GM23248 (cell line): ENCODE measurements around the gene CILP. TPM values are rescaled to one million over a fixed set of nuclear protein-coding genes. Genes with fewer than 3 reads are reported as not detected.
"Not testable (repeated sequence)": the region's sequence is repeated elsewhere in the genome, so short reads cannot be mapped to it uniquely, and the experiment has no call there.

Source experiments
- DNase-seq: peaks from one replicate; pipeline ENCODE4 v3.0.0-alpha.2; 2015
- H2AFZ ChIP-seq: fragments of 200-600 bp; sonication (generic); 2 replicates; pipeline ENCODE4 v1.6.1; 2016; ENCODE audit warnings: antibody characterized with exemption
- H3F3A ChIP-seq: fragments of 200-600 bp; sonication (generic); 2 replicates; pipeline ENCODE4 v1.6.1; 2016; ENCODE audit warnings: mild to moderate bottlenecking, antibody characterized with exemption, mixed run types; ENCODE audit not compliant: insufficient read depth
- H3K27ac ChIP-seq: fragments of 200-600 bp; sonication (generic); 2 replicates; pipeline ENCODE4 v1.5.1; 2016; ENCODE audit warnings: mild to moderate bottlenecking
- H3K27me3 ChIP-seq: fragments of 200-600 bp; sonication (generic); replicated peaks from 2 replicates; pipeline ENCODE4 v1.6.1; 2016; ENCODE audit warnings: mild to moderate bottlenecking; ENCODE audit not compliant: insufficient read depth
- H3K36me3 ChIP-seq: fragments of 200-600 bp; sonication (generic); 2 replicates; pipeline ENCODE4 v1.6.1; 2016; ENCODE audit warnings: low read depth, mild to moderate bottlenecking
- H3K4me1 ChIP-seq: fragments of 200-600 bp; sonication (generic); 2 replicates; pipeline ENCODE4 v1.6.1; 2016; ENCODE audit warnings: mild to moderate bottlenecking; ENCODE audit not compliant: insufficient read depth
- H3K4me2 ChIP-seq: fragments of 200-600 bp; sonication (generic); one replicate; pipeline ENCODE4 v1.6.1; 2016; ENCODE audit warnings: mild to moderate bottlenecking; ENCODE audit not compliant: unreplicated experiment
- H3K4me3 ChIP-seq: fragments of 200-600 bp; sonication (generic); 2 replicates; pipeline ENCODE4 v1.5.1; 2016; ENCODE audit warnings: mild to moderate bottlenecking
- H3K79me2 ChIP-seq: fragments of 200-600 bp; sonication (generic); 2 replicates; pipeline ENCODE4 v1.6.1; 2016; ENCODE audit warnings: mild to moderate bottlenecking; ENCODE audit not compliant: insufficient read depth
- H3K9ac ChIP-seq: fragments of 200-600 bp; sonication (generic); 2 replicates; pipeline ENCODE4 v1.6.1; 2016; ENCODE audit warnings: mild to moderate bottlenecking
- H3K9me2 ChIP-seq: fragments of 200-600 bp; sonication (generic); 2 replicates; pipeline ENCODE4 v1.6.1; 2016; ENCODE audit warnings: mixed run types, mild to moderate bottlenecking, moderate library complexity; ENCODE audit not compliant: insufficient read depth
- H3K9me3 ChIP-seq: fragments of 200-600 bp; sonication (generic); one replicate; pipeline ENCODE4 v1.6.1; 2017; ENCODE audit warnings: low read depth
- H4K20me1 ChIP-seq: fragments of 200-600 bp; sonication (generic); 2 replicates; pipeline ENCODE4 v1.6.0; 2016; ENCODE audit not compliant: insufficient read depth
- EZH2 ChIP-seq: fragments of 200-600 bp; sonication (generic); IDR thresholded peaks from 2 replicates; pipeline ENCODE4 v1.6.1; 2018; ENCODE audit warnings: antibody characterized with exemption, mild to moderate bottlenecking; ENCODE audit not compliant: insufficient read depth, poor library complexity, severe bottlenecking
- EZH2phosphoT487 ChIP-seq: fragments of 200-600 bp; sonication (generic); IDR thresholded peaks from 2 replicates; pipeline ENCODE4 v1.6.1; 2018; ENCODE audit warnings: antibody characterized with exemption, moderate library complexity, mild to moderate bottlenecking, low read depth; ENCODE audit not compliant: insufficient read depth
- WGBS, 2 experiments: methylation state at CpG; one replicate each; pipeline ENCODE4 v1.1.6; 2015 to 2017; ENCODE audit warnings: low lambda C conversion rate in 2 of 2, low coverage in 1 of 2; ENCODE audit errors: missing lambda C conversion rate in 2 of 2; 5-methylcytosine and 5-hydroxymethylcytosine counted together
- in situ Hi-C: fragments of 300-500 bp; cut with MboI; formaldehyde crosslinking; loops from 2 replicates; pipeline ENCODE4 v1.15.0; 2020
- polyA plus RNA-seq: library from polyadenylated mRNA; unstranded; fragments of >200 nt; fragmentation: Nextera tagmentation; extraction: Ambion mirVana; gene quantifications from 2 replicates; pipeline ENCODE4 v1.2.1, GENCODE V29; 2016
- total RNA-seq: library from RNA; depleted of rRNA; stranded (reverse); fragments of >200 nt; shearing (Covaris generic); gene quantifications from 2 replicates; pipeline ENCODE4 v1.2.3, GENCODE V29; 2014

The CILP gene
- total and polyA plus RNA-seq, 2 experiments from 2014 or later, result 0.09 to 0.11 TPM

DNA sequence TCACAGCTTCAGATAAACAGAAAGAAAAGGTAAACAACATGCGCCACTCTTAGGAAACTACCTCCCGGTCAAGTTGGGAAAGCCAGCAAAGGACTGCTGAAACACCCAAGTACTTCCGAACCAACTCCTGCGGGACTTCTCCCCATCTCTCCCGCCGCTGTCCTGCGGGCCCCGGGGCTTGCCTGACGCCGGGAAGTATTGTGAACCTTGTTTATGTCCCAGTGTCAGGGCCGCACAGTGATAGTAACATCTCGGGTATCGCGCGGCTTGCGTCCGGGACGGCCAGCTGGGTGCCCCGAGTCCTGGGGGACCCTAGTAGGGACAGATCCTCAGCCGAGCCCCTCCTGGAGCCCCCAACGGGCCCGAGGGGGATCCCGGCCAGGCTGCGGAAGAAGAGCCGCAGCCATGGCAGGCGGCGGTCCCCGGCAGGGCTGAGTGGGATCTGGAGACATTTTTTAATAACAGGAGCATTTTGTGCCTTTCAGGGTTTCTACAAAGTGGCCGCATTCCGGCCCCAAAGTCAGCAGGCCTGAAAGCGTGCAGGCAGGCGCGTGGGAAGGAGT is 26.9 kb downstream of the CILP start:
- Histone ChIP-seq H3F3A (peaks cover 18% of the 10 kb centered on the region; the same call in 1 of the 2 replicates), H3K4me2 (peak overlapping the region; percentile 97), H3K9ac (peak overlapping the region; percentile 90), H3K9me3 (no peaks in the 10 kb centered on the region), H3K4me3 (peak overlapping the region; percentile 84), H3K36me3 (peaks cover 13% of the 10 kb centered on the region; the same call in 1 of the 2 replicates), H3K27me3 (no peaks in the 10 kb centered on the region), H4K20me1 (no peaks in the 10 kb centered on the region; the same call in 1 of the 2 replicates), H3K4me1 (peaks cover 11% of the 10 kb centered on the region), H3K79me2 (peaks cover 56% of the 10 kb centered on the region), H3K27ac (peak overlapping the region; percentile 78), H3K9me2 (no peaks in the 10 kb centered on the region), H2AFZ (peak overlapping the region; percentile 89)
- in situ Hi-C loops, result no loop called here
- WGBS, 2 experiments, result 1% methylated on average over 33 of the region's 33 CpGs
- TF ChIP-seq EZH2phosphoT487 (no peak), EZH2 (no peak)
- DNase-seq, result peak; percentile 82

DNA sequence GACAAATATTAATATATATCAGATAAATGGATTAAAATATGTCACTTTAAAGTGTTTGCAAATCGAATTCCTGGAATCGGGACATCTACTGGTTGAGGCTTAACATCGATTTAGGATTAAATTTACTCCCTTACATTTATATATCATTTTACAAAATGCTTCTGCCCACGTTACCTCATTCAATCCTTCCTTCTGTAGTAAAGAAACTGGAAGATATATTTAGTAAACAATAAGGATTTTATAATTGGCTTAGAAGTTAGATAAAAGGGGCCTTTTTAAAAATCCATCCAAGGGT is 27.5 kb downstream of the CILP start:
- Histone ChIP-seq H3F3A (peaks cover 18% of the 10 kb centered on the region; the same call in 1 of the 2 replicates), H3K36me3 (peaks cover 18% of the 10 kb centered on the region; the same call in 1 of the 2 replicates), H3K4me2 (peak overlapping the region; percentile 97), H3K9ac (peak overlapping the region; percentile 90), H3K79me2 (peaks cover 62% of the 10 kb centered on the region), H3K27ac (peak overlapping the region; percentile 78), H3K4me1 (peaks cover 14% of the 10 kb centered on the region), H2AFZ (peak overlapping the region; percentile 89), H3K27me3 (no peaks in the 10 kb centered on the region), H3K9me3 (no peaks in the 10 kb centered on the region), H3K4me3 (peak overlapping the region; percentile 84), H3K9me2 (no peaks in the 10 kb centered on the region), H4K20me1 (no peaks in the 10 kb centered on the region; the same call in 1 of the 2 replicates)
- no peak for TF ChIP-seq EZH2phosphoT487
- no peak for TF ChIP-seq EZH2
- 2 to 4% methylated on average over 4 of the region's 4 CpGs for WGBS, 2 experiments
- in situ Hi-C loops, result no loop called here
- DNase-seq, result no peak

DNA sequence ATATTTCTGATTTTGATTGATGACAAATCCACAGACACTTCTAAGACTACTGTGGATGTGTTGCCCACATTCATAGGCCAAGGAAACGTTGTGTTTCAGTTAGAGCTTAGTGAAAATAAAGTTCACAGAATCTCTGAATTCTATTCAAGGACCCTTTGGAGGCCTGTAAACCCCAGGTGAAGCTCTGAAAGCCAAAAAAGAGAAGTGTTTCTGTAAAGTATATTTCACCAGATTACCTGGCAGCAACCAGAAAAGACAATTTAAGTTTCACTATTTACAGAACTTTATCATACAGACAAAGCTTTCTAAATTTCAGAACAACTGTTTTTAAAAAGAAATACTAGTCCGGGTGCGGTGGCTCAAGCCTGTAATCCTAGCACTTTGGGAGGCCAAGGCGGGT is 28.7 kb downstream of the CILP start:
- H3K4me3 ChIP-seq, result peak overlapping the region; percentile 84
- 74 to 75% methylated on average over 4 of the region's 4 CpGs for WGBS, 2 experiments
- no peaks in the 10 kb centered on the region for H3K9me2 ChIP-seq
- peaks cover 75% of the 10 kb centered on the region for H3K79me2 ChIP-seq
- H2AFZ ChIP-seq, result no peak overlapping the region
- 0 out of 2 replicates have a peak overlapping the region, but pooled peaks have one; percentile 78 for H3K27ac ChIP-seq
- peak overlapping the region; percentile 97 for H3K4me2 ChIP-seq
- H3F3A ChIP-seq, result peaks cover 18% of the 10 kb centered on the region
- in situ Hi-C loops, result no loop called here
- no peaks in the 10 kb centered on the region; the same call in 1 of the 2 replicates for H4K20me1 ChIP-seq
- TF ChIP-seq EZH2phosphoT487, result no peak
- no peak for TF ChIP-seq EZH2
- peaks cover 20% of the 10 kb centered on the region for H3K4me1 ChIP-seq
- H3K27me3 ChIP-seq, result no peaks in the 10 kb centered on the region
- peaks cover 28% of the 10 kb centered on the region for H3K36me3 ChIP-seq
- DNase-seq, result no peak
- H3K9me3 ChIP-seq, result no peaks in the 10 kb centered on the region
- no peak overlapping the region for H3K9ac ChIP-seq

DNA sequence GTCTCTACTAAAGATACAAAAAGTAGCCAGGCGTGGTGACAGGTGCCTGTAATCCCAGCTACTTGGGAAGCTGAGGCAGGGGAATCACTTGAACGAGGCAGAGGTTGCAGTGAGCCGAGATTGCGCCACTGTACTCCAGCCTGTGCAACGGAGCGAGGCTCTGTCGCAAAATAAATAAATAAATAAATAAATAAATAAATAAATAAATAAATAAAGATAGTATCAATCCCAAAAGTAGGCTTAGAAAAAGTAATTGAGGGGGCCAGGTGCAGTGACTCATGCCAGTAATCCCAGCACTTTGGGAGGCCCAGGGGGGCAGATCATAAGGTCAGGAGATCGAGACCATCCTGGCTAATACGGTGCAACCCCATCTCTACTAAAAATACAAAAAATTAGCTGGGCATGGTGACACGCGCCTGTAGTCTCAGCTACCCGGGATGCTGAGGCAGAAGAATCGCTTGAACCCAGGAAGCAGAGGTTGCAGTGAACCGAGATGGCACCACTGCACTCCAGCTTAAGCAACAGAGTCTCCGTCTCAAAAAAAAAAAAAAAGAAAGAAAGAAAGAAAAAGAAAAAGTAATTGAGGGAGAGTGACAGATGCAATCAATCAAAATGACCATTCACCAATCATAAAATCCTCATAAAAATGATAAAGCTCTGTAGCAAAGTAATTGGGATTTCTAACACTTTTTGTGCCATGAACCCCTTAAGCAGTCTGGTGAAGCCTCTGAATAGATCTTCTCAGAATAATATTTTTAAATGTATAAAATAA is 29.5 kb downstream of the CILP start:
- in situ Hi-C loops, H3K4me3 ChIP-seq, H2AFZ ChIP-seq, H3K27ac ChIP-seq, H3K9me3 ChIP-seq, H4K20me1 ChIP-seq, H3K9ac ChIP-seq, H3K9me2 ChIP-seq, DNase-seq, H3K27me3 ChIP-seq: not testable (repeated sequence)
- H3K4me2 ChIP-seq, result peak overlapping the region; percentile 97
- H3K4me1 ChIP-seq, result peaks cover 20% of the 10 kb centered on the region
- peaks cover 82% of the 10 kb centered on the region for H3K79me2 ChIP-seq
- peaks cover 25% of the 10 kb centered on the region for H3F3A ChIP-seq
- peaks cover 36% of the 10 kb centered on the region for H3K36me3 ChIP-seq
- WGBS, 2 experiments, result 90 to 95% methylated on average over 14 to 15 of the region's 15 CpGs
